CD4-positive, alpha-beta T cell treated with Interleukin-15 for 1 hour (primary cell): ENCODE data around the gene RCOR1.

Experiments used
- DNase-seq: peaks from one replicate; pipeline ENCODE4 v3.0.0-alpha.2; 2020

RCOR1 gene

DNA sequence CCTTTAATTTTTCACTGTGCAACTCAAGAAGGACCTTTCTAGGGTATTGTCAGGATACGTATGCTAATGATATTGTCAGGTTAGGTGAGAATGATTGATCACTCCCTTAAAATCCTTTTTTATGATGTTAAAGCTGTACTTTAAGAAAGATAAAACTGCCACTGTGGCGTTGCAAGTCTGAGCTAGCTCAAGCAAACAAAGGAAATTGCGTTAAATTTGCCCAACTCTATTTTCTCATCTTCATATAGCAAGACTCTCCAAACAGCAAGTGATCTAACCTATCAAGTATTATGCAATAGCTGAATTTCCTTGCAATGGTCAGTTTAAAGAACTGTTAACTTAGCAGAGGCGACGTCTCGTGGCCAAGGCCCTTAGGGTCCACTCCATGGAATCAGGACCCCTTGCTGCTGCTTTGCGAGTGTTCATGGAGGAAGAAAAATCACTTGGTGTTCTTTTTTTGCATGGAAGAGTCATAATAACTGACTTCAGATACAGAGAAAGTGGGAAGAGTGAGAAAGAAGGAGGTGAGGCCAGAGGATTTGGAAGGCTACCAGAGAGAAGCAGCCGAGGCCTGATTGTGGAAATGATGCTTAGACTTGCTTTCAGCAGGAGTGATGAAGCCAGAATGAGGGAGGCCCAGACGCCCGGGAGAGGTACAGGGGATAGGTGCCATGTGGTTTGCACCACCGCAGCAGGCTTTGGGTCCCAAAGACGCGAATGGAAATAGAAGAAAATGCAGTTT is 187.3 kb downstream of the RCOR1 start:
- no peak for DNase-seq
